Pericardium fibroblast (primary cell): Measurements from ENCODE around the gene ZRANB3. TPM values are rescaled to one million over a fixed set of nuclear protein-coding genes. Genes with fewer than 3 reads are reported as not detected.

Source experiments
- total RNA-seq: library from RNA; depleted of rRNA; stranded (reverse); fragments of >200 nt; gene quantifications from 2 replicates; pipeline ENCODE4 v1.2.3, GENCODE V29; 2015

Gene ZRANB3
- 1.6 and 7.5 TPM in 2 replicates for total RNA-seq

GRCh38 chr2:135530313-135531230, at the start of gene ZRANB3:
Gene ZRANB3 (minus strand): TSS chr2:135531218.

DNA sequence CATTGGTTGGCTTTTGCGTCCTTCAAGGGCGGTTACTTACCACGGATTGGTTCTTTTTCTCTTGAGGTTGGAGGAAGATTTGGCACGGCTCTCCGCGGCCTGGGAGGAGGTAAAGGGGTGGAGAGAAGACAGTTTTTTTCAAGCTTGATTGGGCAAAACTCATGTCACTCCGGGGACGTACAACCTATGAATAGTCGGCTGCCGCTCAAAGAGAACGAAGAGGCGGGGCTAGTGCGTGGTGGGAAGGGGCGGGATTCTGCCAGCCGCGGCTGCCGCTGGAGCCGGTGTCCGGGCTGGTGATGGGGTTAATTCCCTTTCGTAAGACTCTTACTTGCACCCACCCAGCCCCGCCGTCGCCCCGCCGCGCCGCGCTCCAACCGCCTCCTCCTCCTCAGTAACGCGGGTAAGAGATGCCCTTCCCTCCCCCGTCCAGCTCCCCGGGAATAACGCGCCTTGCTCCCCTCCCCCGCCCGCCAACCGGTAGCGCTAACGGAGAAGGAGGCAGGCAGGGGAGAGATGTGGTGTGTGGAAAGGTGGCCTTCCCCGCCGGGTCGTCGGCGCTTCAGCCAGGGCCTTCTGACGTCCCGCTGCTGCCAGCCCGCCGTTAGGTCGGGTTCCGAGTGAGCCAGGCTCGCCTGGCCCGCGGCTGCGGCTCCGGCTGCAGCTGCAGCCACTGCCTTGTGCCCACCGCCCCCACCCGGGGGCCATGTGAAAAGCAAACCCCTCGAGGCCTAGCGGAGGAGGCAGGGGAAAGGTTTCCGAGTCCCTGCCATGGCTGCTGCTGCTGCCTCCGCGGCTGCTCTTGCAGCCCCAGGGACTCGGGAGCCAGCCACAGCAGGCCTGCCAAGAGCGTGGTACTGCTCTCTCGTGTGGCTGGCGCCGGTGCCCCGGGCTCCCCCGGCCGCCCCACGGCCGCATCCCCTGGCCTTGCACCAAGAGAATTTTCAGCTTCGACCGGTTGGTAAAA, 496 bp upstream of the ZRANB3 start, which contains the start of gene R3HDM1:
Gene R3HDM1 (plus strand): TSS at position 254 of the 967 bp plus-strand sequence. CDS start 73,362 bp downstream, outside the sequence.

Other genes with a start within 250 kb of the ZRANB3 start
- 8.5 and 12.4 TPM in 2 replicates for gene R3HDM1, start 266 bp upstream of the ZRANB3 start, total RNA-seq
- 37.7 and 40.1 TPM in 2 replicates for gene UBXN4, start 210.6 kb upstream of the ZRANB3 start, total RNA-seq